ENCODE results near the gene TOX2. TPM values are rescaled to one million over a fixed set of nuclear protein-coding genes. Genes with fewer than 3 reads are reported as not detected.

TOX2 gene
- total RNA-seq, 2 donors from 2014 or later: 0.73 to 1.6 TPM

DNA sequence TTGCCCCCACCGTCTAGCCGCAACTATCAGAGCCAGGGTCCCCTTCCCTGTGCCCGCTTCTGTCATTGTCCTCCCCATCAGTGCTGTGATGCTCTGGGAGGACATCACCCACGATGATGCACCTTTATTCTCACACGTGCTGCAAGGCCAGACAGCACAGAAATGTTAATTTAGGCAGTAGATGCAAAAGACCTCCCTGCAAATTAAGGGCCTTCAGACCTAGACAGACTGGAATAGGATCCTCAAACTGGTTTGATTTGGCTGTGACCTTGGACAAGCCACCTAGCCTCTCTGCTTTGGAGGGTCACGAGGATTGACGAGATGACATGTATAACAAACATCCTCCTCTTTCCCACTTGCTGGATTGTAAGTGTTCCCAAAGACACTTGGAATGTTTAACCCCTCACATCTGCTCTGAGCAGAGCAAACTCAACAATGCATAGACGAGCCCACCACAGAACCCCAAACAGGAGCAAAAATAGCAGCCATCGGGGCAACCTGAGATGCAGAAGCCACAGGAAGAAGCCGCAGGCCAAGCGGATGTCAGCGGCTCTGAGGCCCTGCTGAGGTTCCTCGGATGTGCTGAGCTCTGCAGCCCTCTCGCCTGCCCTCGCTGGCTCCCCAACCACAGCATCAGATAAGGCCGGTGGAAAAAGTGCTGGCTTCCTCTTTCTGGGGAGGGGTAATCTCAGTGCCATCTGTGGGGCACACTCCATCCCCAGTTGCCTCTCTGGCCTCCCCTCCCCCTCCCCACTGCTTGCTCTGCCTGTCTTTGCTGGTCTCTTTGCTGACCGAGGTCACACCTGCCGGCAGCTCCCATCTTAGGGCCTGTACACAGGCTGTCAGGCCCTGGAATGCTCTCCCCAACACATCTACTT is 35.3 kb downstream of the TOX2 start:
- intact Hi-C loops (cut with DNase I): no loop called here
- ATAC-seq (peak; percentile 52 to 79), DNase-seq (peak; percentile 37)

DNA sequence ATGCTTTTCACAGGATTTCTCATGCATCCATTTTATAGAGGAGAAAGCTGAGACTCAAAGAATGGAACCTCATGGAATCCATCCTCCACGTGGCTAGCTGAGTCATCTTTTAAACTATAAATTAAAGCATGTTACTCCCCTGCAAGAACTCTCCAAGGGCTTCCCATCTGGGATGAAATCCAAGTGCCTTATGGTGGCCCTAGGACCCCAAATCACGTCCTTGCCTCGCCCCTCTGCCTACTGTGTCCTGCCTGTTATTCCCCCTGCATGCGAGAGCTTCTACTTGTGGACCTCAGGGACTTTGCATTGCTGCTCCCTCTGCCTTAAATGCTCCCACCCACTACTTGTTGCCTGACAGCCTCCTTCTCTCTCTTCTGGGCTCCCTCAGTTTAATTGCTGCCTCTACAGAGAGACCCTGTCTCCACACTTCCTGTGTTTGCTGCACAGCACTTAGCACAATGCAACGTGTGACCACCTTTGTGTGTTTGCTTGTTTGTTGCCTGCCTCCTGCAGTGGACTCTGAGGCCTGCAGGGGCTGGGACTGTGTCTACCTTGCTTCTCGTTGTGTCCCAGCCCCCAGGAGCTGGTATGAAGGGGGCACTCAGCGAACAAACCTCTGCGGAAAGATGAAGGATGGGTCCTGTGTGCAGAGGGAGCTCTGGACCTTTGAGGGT is 39.4 kb downstream of the TOX2 start:
- no peak for DNase-seq
- intact Hi-C loops (cut with DNase I): no loop called here
- no peak for ATAC-seq

DNA sequence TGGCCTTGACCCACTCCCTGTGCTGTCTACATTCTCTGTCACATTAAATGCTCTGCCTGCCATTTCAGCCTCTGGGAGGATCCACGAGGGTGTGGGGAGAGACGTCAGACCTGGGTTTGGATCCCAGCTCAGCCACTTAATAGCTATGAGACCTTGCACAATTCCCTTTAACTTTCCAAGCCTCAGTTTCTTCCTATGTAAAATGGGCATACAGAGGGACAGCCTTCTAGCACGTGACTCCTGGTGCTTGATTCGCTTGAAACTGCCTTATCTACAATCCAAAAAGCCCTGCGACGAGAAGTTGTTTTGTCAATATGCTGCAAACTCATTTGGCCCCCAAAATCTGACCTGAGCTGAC is 40.0 kb downstream of the TOX2 start:
- intact Hi-C loops (cut with DNase I): no loop called here
- DNase-seq (no peak), ATAC-seq (no peak)

DNA sequence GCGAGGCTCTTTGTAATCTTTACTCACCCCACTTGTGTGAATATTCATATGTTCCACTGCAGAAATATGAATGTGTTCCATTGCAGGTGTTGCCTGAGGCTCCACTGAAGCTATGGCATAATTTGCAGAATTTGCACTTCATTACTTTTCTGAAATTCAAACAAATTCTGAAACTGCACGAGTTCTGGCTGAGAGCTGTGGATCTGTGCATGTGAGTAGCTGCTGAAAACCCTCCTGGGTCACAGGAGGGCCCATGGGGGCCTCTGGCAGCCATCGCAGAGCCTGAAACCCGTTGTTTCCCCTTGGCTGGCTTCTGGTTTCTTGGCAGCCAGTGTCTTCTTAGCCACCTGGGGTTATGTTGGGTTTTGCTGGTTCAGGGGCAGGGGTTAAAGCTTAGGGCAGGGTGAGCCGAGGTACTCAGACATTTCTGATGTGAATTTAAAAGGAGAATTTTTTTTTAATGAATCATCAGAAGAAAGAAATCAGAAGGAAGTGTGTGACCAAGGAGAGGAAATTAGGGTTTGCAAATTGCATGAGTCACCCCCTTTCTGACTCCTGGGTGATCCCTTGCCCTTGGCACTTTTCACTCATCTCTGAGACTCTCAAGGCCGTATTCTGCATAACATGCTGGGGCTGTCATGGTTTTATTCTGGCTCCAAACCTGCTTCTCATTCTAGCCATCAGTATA is 40.6 kb downstream of the TOX2 start:
- DNase-seq (no peak), ATAC-seq (peak; percentile 59 to 83)
- intact Hi-C loops (cut with DNase I): no loop called here

DNA sequence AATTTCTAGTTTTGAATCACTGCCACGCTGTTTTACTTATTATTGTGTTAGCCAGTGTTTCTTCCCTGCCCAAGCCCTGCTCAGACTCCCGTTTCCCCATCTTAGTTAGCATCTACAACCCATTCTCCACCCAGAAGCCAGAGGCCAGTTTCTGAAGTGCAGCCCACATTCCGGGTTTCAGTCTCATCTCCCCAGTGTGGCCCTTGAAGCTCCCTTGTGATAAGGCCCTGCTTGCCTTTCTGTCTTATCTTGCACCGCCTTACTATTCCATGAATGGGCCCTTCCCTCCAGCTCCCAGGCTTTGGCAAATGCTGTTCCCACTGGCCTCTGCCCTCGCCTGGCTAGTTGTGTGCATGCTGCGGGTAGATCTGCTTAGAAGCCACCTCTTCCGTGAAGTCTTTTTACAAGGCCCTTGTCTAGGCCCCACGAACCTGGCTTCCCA is 41.1 kb downstream of the TOX2 start:
- no peak for DNase-seq
- intact Hi-C loops (cut with DNase I): no loop called here
- no peak for ATAC-seq

DNA sequence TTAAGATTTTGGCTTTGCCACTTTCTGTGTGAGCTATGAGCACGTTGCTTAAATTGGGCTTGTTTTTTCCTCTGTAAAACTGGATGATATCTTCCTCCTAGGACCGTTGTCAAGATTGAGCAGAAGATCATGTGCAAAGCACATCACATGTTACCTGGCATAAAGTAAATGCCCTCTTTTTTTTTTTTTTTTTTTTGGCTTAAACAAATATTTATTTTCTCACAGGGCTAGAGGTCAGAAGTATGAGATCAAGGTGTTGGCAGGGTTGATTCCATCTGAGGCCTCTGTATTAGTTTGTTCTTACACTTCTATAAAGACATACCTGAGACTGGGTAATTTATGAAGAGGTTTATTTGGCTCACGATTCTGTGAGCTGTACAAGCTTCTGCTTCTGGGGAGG is 42.7 kb downstream of the TOX2 start:
- intact Hi-C loops (cut with DNase I): no loop called here
- no peak for DNase-seq
- ATAC-seq: no peak

DNA sequence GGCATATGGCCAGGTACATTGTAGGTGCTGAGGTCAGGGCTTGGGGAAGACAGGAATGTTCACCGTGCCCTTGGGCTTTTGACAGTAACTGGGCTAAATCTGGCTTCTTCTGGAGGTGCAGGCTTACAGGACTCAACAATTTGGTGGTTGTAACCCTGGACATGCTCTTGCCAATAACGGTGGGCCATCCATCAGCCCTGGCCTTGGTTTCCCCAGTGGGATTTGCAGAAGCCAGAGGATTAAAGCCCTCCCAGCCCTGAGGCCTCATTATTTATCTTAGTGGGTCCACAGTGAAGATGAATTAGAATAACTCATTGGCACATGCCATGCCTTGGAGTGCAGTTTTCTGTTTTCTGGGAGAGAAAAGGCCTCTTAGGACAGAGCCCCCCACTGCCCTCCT is 44.0 kb downstream of the TOX2 start:
- DNase-seq (no peak), ATAC-seq (no peak)
- intact Hi-C loops (cut with DNase I): no loop called here

DNA sequence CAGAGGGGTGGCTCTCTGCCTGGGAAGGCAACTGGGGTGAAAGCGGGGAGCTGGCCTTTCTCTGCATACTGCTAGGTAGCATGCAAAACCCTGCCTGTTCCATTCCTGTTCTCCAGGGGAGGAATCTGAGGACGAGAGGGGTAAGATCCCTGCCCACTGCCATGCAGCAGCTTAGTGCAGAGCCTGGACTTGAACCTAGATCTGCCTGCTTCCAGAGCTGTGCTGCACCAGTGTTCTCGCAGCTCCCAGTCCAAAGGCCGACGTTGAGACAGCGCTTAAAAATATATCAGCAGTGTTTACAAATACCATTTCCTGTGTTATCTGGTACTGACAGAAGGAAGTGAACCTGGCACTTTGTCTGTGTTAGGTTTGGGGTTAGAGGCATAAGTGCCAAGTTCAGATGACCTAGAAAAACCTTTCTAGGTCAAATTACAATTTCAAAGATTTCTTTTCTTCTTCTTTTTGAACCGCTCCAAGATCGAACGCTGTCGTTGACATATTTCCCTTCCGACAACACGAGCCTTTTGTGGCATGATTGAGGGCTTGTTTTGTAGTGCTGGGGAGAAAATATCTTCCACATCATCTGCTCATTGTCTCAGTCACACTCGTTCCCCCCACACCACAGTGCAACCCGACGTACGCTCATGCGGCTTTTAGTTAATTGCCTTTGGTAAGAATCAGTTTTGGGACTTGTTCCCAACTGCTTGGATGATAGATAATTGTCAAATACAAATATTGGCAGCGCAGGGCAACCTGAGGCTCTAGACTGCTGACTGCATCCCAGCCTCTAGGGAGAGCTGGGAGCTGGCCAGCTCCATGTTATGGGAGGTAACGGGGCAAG is 44.6 kb downstream of the TOX2 start:
- DNase-seq (no peak), ATAC-seq (peak; percentile 23 to 51)
- intact Hi-C loops (cut with DNase I): no loop called here

DNA sequence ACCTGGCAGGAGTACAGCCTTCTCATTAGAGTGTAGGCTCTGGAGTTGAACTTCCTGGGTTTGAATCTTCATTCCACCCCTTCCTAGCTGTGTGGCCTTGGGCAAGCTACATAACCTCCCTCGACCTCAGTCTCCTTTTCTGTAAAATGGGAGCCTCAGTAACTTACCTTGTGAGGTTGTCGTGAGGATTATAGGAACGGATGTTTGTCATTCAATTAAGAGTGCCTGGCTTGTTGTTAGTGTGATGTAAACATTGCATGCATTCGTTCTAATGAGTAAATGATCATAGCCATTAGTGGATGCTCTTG is 45.2 kb downstream of the TOX2 start:
- DNase-seq (no peak), ATAC-seq (no peak)
- intact Hi-C loops (cut with DNase I): no loop called here

DNA sequence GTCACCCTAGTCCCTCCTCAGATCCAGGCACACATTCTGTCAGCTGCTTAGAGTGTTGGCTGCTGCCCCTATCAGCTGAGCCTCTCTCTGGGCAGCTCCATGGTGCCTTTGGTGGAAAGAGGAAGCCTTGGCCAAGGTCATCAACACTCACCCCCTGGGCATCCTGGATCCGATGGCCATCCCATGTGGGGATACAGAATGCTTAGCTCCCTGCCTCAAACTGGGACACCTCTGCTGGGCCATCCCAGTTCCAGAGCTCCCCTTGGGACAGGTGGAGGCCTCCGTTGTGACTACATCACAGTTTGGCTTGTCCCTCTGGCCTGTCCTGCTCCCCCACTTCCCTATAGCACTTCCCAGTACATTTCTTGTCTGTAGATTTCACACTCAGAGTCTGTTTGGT is 45.6 kb downstream of the TOX2 start:
- intact Hi-C loops (cut with DNase I): no loop called here
- DNase-seq (no peak), ATAC-seq (no peak)

DNA sequence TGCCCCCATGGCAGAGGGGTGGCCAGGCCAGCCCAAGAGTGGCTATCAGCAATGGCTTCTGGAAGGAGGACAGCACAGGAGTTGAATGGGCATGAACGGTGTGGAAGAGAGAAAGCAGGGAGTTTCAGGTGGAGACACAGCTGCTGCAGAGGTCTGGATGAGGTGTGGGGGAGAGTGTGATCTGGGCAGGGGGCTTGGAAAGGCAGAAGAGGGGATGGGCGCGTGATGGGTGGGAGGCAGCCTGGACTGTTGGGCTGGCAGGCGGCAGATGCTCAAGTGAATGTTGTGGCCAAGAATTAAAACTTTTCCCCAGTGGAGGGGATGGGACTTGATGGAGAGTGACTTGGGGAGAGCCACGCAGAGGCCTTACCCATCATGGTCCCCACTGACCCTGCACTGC is 46.5 kb downstream of the TOX2 start:
- ATAC-seq (no peak), DNase-seq (no peak)
- intact Hi-C loops (cut with DNase I): no loop called here

DNA sequence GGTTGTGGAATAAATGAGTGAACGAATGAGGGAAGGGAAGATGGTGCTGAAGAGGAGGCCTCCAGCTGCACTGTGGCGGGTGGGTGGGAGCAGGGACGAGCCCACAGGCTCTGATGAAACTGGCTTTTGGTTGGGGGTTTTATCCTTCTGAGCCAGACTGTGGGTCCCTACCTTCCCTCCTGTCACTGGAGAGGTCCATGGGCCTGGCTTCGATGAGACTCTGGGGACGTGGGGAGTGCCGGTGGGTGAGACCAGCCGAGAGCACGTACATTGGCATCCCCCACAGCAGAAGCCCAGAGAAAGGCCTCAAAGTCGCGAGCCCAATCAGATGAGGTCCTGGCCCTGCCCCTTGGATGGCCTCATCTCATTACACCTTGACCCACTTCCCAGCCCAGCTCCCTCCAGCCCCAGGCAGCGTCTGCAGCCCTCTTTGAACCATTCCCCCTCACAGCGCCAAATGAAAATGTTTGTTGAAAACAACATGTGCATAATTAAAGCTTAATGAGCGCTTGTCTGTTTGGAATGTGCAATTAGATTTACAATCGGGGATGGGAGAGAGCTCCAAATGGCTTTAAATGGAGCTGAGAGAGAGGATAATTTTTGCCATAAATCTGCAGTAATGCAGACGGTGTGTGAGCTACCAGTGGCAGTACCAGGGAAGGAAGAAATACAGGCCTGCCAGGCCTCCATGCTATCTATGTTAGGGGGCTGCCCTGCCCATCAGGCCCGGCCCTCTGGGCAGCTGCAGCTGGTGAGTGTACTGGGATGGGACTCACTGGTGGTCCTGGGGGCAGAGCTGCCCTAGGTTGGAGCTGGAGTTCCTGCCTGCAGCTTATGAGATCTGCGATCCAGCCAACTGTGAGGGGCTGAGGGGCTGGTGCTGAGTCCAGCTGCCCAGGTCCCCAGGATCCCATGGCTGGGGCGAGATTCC is 47.2 kb downstream of the TOX2 start:
- intact Hi-C loops (cut with DNase I): no loop called here
- no peak for DNase-seq
- ATAC-seq: no peak

DNA sequence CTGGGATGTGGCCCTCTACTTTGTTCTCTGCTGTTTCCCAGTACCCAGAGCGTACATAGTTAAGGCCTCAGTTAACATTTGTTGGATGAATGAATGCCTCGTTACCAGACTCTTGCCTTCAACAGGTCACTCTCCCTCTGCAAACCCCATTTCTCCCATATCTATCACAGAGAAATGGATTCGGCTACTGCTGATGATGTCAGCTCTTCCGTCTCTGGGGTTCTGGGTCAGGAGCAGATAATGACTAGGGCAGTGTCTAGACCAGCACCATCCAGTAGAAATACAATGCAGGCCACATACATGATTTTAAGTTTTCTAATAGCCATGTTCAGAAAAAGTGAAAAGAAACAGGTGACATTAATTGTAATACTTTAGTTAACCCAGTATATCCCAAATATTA is 47.9 kb downstream of the TOX2 start:
- DNase-seq (no peak), ATAC-seq (no peak)
- intact Hi-C loops (cut with DNase I): no loop called here

DNA sequence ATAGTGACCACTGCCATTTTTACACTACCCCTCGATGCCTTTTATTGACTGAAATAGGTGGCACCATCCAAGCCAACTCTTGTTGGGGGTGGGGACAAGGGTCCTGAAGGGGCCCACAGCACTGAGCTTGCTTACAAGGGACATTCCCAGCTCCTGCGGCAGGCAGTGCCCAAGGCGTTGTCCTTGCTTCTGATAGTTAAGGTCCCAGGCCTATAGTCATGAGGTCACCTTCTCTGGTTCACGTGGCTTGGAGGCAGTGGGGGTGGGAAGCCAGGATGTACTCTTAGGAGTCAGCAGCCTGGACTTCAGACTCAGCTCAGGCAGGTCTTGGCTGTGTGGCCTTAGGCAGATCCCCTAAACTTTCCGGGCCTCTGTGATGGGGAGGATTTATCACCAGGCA is 48.6 kb downstream of the TOX2 start:
- intact Hi-C loops (cut with DNase I): no loop called here
- ATAC-seq: no peak
- no peak for DNase-seq

DNA sequence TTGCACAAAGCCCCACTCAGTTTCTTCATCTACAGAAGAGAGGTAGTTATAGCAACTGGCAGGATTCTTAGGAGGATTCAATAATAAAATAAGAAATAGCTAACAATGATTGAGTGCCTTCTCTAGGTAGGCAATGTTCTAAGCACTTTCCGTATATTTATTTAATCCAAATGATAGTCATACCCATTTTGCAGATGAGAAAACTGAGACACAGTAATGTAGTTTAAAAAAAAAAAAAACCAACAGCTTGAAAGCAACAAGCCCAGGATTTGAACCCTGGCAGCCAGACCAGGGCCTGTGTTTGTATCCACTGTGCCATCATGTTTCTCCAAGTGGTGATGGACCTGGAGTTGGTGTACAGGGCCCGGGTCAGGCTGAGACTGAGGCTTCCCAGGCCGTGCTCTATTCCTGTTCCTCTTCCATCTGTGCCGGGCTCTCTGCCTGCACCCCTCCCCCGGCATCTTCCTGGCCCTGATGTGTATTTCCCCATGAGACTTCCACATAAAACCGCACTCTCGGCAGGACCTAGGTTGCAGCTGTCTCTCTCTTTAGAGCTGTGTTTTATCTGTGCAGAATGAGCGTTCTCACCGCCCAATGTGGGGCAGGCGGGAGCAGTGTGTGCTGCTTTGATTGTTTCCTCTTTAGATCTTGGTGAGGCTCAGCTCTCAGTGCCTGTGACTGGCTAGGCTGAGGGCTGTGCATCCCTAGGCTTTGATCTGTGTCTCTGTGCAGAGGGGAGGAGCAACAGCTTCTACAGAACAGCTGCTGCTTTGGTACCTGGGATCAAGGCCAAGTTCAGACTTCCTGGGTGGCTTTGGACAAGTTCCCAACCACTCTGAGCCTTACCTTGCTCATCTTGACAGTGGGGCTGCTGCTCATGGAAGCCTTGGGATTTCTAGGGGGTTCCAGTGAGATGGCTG is 49.5 kb downstream of the TOX2 start:
- intact Hi-C loops (cut with DNase I): no loop called here
- peak; percentile 56 to 82 for ATAC-seq
- peak; percentile 34 for DNase-seq

DNA sequence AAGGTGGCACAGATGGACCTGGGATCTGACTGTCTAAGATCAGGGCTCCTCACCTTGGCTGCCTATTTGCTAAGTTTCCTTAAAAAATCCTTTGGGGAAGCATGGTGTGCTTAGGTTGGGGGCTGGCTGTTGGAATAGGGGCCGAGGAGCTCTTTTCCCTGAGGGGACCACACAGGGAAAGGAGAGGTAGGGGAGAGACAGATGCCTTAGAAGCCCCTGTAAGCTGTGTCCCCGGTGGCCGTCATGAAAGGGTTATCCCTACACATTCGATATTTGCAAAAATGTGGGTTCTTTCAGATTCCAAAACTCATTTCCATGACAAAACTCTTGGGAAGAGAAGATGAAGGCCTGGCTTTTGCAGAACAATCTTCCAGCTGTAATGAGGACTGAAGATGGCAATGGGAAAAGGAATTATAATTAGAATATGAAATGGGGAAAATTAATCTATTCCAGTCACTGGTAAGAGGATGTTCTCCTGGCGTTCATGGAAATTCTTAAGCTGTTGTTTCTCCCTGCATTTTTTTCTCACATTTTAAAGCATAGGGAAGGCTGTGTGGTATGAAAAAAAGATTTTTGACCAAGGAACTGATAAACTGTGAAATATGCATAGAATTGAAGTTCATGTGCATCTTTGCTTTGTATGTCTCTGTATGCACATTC is 53.8 kb downstream of the TOX2 start:
- ATAC-seq (no peak), DNase-seq (no peak)
- intact Hi-C loops (cut with DNase I): no loop called here

DNA sequence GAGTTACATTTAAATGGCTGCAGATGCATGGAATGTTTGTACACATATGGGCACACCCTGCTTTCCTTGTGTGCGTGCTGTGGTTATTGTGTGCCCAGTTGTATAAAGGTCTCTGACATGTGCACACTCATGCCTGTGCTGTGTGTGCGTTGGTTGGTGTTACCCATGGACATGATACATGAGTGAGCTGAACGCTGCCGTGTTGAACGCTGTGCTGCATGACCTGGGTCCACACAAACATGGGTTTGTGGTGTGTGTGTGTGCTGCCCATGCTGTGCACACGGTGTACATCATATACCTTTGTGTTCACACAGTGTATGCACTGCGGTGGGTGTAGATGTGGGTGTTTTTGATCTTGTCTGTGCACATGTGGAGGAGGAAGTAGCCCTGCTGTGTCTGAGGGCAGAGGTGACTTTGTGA is 54.4 kb downstream of the TOX2 start:
- DNase-seq (no peak), ATAC-seq (no peak)
- intact Hi-C loops (cut with DNase I): no loop called here
